ENCODE data around the gene TMCO5A.

Gene TMCO5A

DNA sequence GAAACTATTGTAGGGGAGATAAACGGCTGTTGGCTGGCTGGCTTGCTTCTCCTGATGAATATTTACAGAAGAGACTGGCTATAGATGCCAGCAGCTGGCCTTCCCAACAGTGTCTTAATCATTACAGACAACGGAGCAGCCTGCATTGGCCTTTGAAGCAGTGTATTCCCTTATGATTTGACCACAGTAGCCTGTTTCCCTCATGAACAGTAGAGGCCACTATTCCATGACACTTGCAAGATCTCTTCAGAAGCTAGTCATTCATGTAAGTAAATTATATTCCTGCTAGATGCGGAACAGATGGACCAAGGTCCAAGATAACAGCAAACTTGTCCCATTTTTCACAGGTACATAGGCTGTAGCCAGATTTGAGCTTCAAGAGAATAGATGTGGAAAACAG, 47.3 kb downstream of the TMCO5A start:
- H3K4me3 ChIP-seq (replicated peaks; ENCODE audit: low read depth, low read length): no peak overlapping the region
- TF ChIP-seq, protein P1, sequence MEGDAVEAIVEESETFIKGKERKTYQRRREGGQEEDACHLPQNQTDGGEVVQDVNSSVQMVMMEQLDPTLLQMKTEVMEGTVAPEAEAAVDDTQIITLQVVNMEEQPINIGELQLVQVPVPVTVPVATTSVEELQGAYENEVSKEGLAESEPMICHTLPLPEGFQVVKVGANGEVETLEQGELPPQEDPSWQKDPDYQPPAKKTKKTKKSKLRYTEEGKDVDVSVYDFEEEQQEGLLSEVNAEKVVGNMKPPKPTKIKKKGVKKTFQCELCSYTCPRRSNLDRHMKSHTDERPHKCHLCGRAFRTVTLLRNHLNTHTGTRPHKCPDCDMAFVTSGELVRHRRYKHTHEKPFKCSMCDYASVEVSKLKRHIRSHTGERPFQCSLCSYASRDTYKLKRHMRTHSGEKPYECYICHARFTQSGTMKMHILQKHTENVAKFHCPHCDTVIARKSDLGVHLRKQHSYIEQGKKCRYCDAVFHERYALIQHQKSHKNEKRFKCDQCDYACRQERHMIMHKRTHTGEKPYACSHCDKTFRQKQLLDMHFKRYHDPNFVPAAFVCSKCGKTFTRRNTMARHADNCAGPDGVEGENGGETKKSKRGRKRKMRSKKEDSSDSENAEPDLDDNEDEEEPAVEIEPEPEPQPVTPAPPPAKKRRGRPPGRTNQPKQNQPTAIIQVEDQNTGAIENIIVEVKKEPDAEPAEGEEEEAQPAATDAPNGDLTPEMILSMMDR (IDR thresholded peaks at IDR 0.05; ENCODE audit: low read depth, low read length, missing control alignments): peak; percentile 44
- peak; percentile 26 for DNase-seq (ENCODE audit: extremely low read depth, low read depth)

DNA sequence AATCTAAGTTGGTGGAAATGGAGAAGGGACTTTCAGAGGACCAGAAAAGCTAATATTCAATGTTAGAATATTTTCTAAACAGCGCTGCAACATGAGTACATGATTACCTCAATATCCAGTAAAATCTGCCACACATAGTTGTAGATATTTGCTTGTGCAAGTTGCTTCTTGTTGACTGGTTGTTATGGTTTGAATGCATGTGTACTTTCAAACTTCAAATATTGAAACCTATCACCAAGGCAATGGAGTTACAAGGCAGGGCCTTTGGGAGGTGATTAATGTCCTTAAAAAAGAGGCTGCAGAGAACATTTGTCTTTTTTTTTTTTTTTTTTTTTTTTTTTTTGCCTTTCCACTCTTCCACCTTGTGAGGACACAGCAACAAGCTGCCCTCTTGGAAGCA, 49.9 kb downstream of the TMCO5A start:
- TF ChIP-seq, protein P1 (IDR thresholded peaks at IDR 0.05; ENCODE audit: low read depth, low read length, missing control alignments): no peak
- no peak for DNase-seq (ENCODE audit: extremely low read depth, low read depth)
- H3K4me3 ChIP-seq (replicated peaks; ENCODE audit: low read depth, low read length): no peak overlapping the region

DNA sequence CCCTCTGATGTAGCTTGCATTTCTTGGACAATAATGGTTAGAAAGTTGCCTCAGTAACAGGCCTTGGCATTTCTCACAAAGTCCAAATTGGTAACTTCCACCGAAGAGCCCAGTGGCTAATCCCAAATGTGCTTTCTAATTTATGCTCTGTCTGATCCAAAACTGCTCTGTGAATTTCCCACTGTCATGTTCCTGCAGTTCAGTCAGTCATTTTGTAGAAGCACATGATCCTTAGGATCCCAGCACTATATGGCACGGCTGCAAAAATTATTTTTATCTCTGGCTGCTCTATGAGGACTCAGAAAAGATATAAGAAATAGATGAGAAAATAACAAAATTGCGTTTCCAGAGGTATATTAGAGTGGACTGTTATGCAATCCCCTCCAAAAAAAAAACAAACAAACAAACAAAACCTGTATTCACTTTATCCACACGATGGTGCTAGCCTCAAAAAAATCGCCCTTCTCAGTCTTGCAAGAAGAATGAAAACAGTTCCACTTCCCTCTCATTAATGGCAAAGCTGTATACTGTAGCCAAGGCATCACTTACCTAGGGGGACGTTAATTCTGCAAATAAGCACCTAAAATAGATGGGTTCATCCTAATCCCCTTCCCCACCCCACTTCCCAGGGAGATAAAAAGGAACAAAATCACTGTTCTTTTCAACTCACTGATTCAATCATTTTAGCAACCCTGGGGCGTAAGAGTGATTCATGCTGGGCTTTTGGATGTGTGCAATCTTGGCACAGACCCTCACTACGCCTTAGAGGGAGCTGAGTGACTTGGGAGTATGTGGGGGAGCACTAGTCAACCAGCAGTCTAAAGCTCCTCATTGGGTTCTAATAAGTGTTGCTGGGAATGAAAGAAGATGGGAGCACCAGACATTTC, 61.3 kb downstream of the TMCO5A start:
- H3K4me3 ChIP-seq (replicated peaks; ENCODE audit: low read depth, low read length): no peak overlapping the region
- TF ChIP-seq, protein P1 (IDR thresholded peaks at IDR 0.05; ENCODE audit: low read depth, low read length, missing control alignments): peak; percentile 47
- DNase-seq (ENCODE audit: extremely low read depth, low read depth): peak; percentile 39

All from HFF-Myc (cell line).